NCI-H510A (cell line): ENCODE data around the gene AMPD2.
A peak's percentile ranks its signal among the peaks of the same experiment; 100 is the strongest.

Source experiments
- DNase-seq: peaks from one replicate; lab custom pipeline; 2025; lab: John Stamatoyannopoulos, UW

Gene AMPD2

GRCh38 chr1:109619576-109620400 lies at the start of gene AMPD2, which contains the start of gene GNAT2:
Gene AMPD2, plus strand, starts transcription at chr1:109619837. Its CDS starts 1,339 bp downstream, at chr1:109621176.
Gene GNAT2, minus strand, starts transcription at chr1:109619616. Its CDS starts 6,746 bp downstream, at chr1:109612870.
- no peak for DNase-seq

- peak; percentile 33 for DNase-seq
Measured at GRCh38 chr1:109570414-109570813, 49.2 kb upstream of the AMPD2 start.

- no peak for DNase-seq
Measured at GRCh38 chr1:109573785-109574184, 45.9 kb upstream of the AMPD2 start.

GRCh38 chr1:109578947-109579443 lies 40.6 kb upstream of the AMPD2 start:
- no peak for DNase-seq

GRCh38 chr1:109579491-109579890 lies 40.1 kb upstream of the AMPD2 start:
- DNase-seq = no peak

- DNase-seq = no peak
Measured at GRCh38 chr1:109582021-109582420, 37.6 kb upstream of the AMPD2 start.

- no peak for DNase-seq
Measured at GRCh38 chr1:109584766-109585165, 34.9 kb upstream of the AMPD2 start.

GRCh38 chr1:109586055-109586454 lies 33.6 kb upstream of the AMPD2 start:
- no peak for DNase-seq

GRCh38 chr1:109589177-109589576 lies 30.5 kb upstream of the AMPD2 start:
- no peak for DNase-seq

- no peak for DNase-seq
Measured at GRCh38 chr1:109589679-109590078, 30.0 kb upstream of the AMPD2 start.

- no peak for DNase-seq
Measured at GRCh38 chr1:109592916-109593315, 26.7 kb upstream of the AMPD2 start.

- no peak for DNase-seq
Measured at GRCh38 chr1:109595531-109595930, 24.1 kb upstream of the AMPD2 start.

GRCh38 chr1:109598156-109598555 lies 21.5 kb upstream of the AMPD2 start:
- DNase-seq = no peak

- no peak for DNase-seq
Measured at GRCh38 chr1:109598655-109599054, 21.0 kb upstream of the AMPD2 start.

- no peak for DNase-seq
Measured at GRCh38 chr1:109603229-109603628, 16.4 kb upstream of the AMPD2 start.

GRCh38 chr1:109605381-109605780 lies 14.3 kb upstream of the AMPD2 start:
- no peak for DNase-seq

- DNase-seq = no peak
Measured at GRCh38 chr1:109609881-109610280, 9.8 kb upstream of the AMPD2 start.

GRCh38 chr1:109610609-109611307 lies 8.9 kb upstream of the AMPD2 start:
- DNase-seq = no peak

GRCh38 chr1:109611308-109611990 lies 8.2 kb upstream of the AMPD2 start:
- DNase-seq = no peak

GRCh38 chr1:109613361-109614147 lies 6.1 kb upstream of the AMPD2 start:
- no peak for DNase-seq

- DNase-seq = no peak
Measured at GRCh38 chr1:109615879-109616278, 3.8 kb upstream of the AMPD2 start.

GRCh38 chr1:109616391-109616790 lies 3.2 kb upstream of the AMPD2 start:
- DNase-seq = no peak
